Endothelial cell of umbilical vein (primary cell): Measurements from ENCODE around the gene SERPINE1.
A peak's percentile ranks its signal among the peaks of the same experiment; 100 is the strongest.

Experiments
- CTCF ChIP-seq, 2 donors: IDR thresholded peaks; 1 replicate in 1 of 2; 2 replicates in 1 of 2; pipeline ENCODE4 v1.5.1; 2011; ENCODE audit warnings: low read length in 2 of 2, mild to moderate bottlenecking in 2 of 2, moderate library complexity in 2 of 2, control low read depth in 1 of 2, inconsistent platforms in 1 of 2, low read depth in 1 of 2; ENCODE audit not compliant: insufficient read depth in 1 of 2; ENCODE audit errors: extremely low read depth in 1 of 2
- EZH2 ChIP-seq: IDR thresholded peaks from 2 replicates; pipeline ENCODE4 v1.6.1; 2012; ENCODE audit warnings: borderline replicate concordance, low read depth, mild to moderate bottlenecking, moderate library complexity, low read length, inconsistent platforms; ENCODE audit not compliant: severe bottlenecking
- FOS ChIP-seq: IDR thresholded peaks from 2 replicates; pipeline ENCODE4 v1.6.1; 2011; ENCODE audit warnings: mild to moderate bottlenecking, low read length, moderate library complexity, borderline replicate concordance; ENCODE audit not compliant: insufficient read depth
- JUN ChIP-seq: IDR thresholded peaks from 2 replicates; pipeline ENCODE4 v1.6.1; 2011; ENCODE audit warnings: borderline replicate concordance, low read depth; ENCODE audit not compliant: insufficient read length, insufficient read depth
- MAX ChIP-seq: IDR thresholded peaks from 2 replicates; pipeline ENCODE4 v1.6.1; 2011; ENCODE audit not compliant: insufficient read depth, insufficient read length
- POLR2A ChIP-seq: IDR thresholded peaks from 2 replicates; pipeline ENCODE4 v1.6.1; 2012; ENCODE audit warnings: low read depth, mild to moderate bottlenecking, control low read depth, low read length
- POLR2AphosphoS5 ChIP-seq: IDR thresholded peaks from 2 replicates; pipeline ENCODE4 v1.6.1; 2012; ENCODE audit warnings: low read depth, mild to moderate bottlenecking, control low read depth, low read length, moderate library complexity; ENCODE audit not compliant: insufficient read depth

GRCh38 chr7:101125989-101126650, 784 bp upstream of the SERPINE1 start:
- TF ChIP-seq POLR2A = no peak
- no peak for TF ChIP-seq CTCF (IDR thresholded peaks at IDR 0.05; ENCODE audit: extremely low read depth in 1 of 2, insufficient read depth in 1 of 2, low read depth in 1 of 2, low read length in 2 of 2)
- TF ChIP-seq JUN = no peak
- no peak for TF ChIP-seq FOS
- no peak for TF ChIP-seq EZH2
- TF ChIP-seq POLR2AphosphoS5 = peak; percentile 21
- TF ChIP-seq MAX = peak; percentile 91
